GM12878 (cell line): Measurements from ENCODE around the gene ELF2. TPM values are rescaled to one million over a fixed set of nuclear protein-coding genes. Genes with fewer than 3 reads are reported as not detected.

Source experiments
- ATAC-seq: fragments of 200-7000 bp; cut with Tn5 transposase; 3 replicates; pipeline ENCODE4 v1.9.1; 2020; ENCODE audit warnings: mild to moderate bottlenecking, moderate library complexity
- BruUV-seq: library from RNA; stranded (reverse); fragments of 400-500 nt; replicated peaks from 2 replicates; lab custom pipeline; 2021; lab: Mats Ljungman, UMichigan
- CTCF ChIA-PET: fragments of 300-600 bp; sonication (Branson Sonifier 250); formaldehyde crosslinking; extraction: SDS; loops from one replicate; lab custom pipeline; 2021; ENCODE audit warnings: inconsistent platforms; lab: Yijun Ruan, JAX
- POLR2A ChIA-PET: fragments of 350-600 bp; formaldehyde crosslinking; extraction: SDS; loops from one replicate; lab custom pipeline; 2021; ENCODE audit warnings: inconsistent platforms; lab: Charles Lee
- RAD21 ChIA-PET: fragments of 300-600 bp; sonication (Branson Sonifier 250); formaldehyde crosslinking; loops from one replicate; lab custom pipeline; 2023; ENCODE audit warnings: antibody characterized with exemption; ENCODE audit not compliant: unreplicated experiment; lab: Charles Lee
- SMC1A ChIA-PET: fragments of 300-600 bp; sonication (Branson Sonifier 250); formaldehyde crosslinking; loops from one replicate; lab custom pipeline; 2023; ENCODE audit not compliant: unreplicated experiment, uncharacterized antibody; lab: Charles Lee
- DNase-seq: peaks from one replicate; pipeline ENCODE4 v3.0.0-alpha.2; 2011; ENCODE audit warnings: low read depth, low spot score
- FAIRE-seq: peaks from 3 replicates; lab custom pipeline; 2011; peaks lifted over from hg19 to GRCh38; lab: Jason Lieb, UNC
- H2AFZ ChIP-seq: 2 replicates; pipeline ENCODE4 v1.6.0; 2011; ENCODE audit warnings: low read depth, low read length, control low read depth; ENCODE audit not compliant: control insufficient read depth
- H3K27ac ChIP-seq: 2 replicates; pipeline ENCODE4 v1.5.1; 2011; ENCODE audit warnings: control low read depth; ENCODE audit not compliant: control insufficient read depth, insufficient read depth
- H3K27me3 ChIP-seq, 2 experiments: replicated peaks in 1 of 2; 2 replicates each; pipeline versions ENCODE4 v1.6.0 to v1.6.1; 2011; ENCODE audit warnings: low read length in 1 of 2; ENCODE audit not compliant: control insufficient read depth in 2 of 2, insufficient read depth in 2 of 2
- H3K36me3 ChIP-seq, 2 experiments: 2 replicates each; pipeline ENCODE4 v1.5.1; 2011; ENCODE audit warnings: low read length in 1 of 2; ENCODE audit not compliant: control insufficient read depth in 2 of 2, insufficient read depth in 2 of 2
- H3K4me1 ChIP-seq: 2 replicates; pipeline ENCODE4 v1.6.1; 2011; ENCODE audit warnings: mild to moderate bottlenecking, low read length, moderate library complexity, mixed read lengths; ENCODE audit not compliant: control insufficient read depth, insufficient read depth
- H3K4me2 ChIP-seq: 2 replicates; pipeline ENCODE4 v1.6.0; 2011; ENCODE audit warnings: control low read depth; ENCODE audit not compliant: control insufficient read depth, insufficient read depth
- H3K4me3 ChIP-seq: fragments of 200-600 bp; sonication (generic); 2 replicates; pipeline ENCODE4 v1.5.1; 2016
- H3K79me2 ChIP-seq: 2 replicates; pipeline ENCODE4 v1.6.0; 2011; ENCODE audit warnings: low read length; ENCODE audit not compliant: control insufficient read depth, insufficient read depth
- H3K9ac ChIP-seq: 2 replicates; pipeline ENCODE4 v1.8.0; 2011; ENCODE audit warnings: low read length, control low read depth, mixed read lengths; ENCODE audit not compliant: control insufficient read depth, insufficient read depth
- H3K9me3 ChIP-seq: replicated peaks from 3 replicates; pipeline ENCODE4 v1.5.1; 2011; ENCODE audit warnings: mild to moderate bottlenecking, low read length; ENCODE audit not compliant: control insufficient read depth, insufficient read depth
- H4K20me1 ChIP-seq: 2 replicates; pipeline ENCODE4 v1.6.0; 2011; ENCODE audit not compliant: control insufficient read depth, insufficient read depth
- CBFB ChIP-seq: IDR thresholded peaks from 2 replicates; pipeline ENCODE4 v1.6.1; 2016; ENCODE audit warnings: antibody characterized with exemption, low read depth
- CHD1 ChIP-seq: IDR thresholded peaks from 2 replicates; pipeline ENCODE4 v1.6.1; 2012; ENCODE audit warnings: low read depth, low read length, improper control_type of control experiment
- CUX1 ChIP-seq: IDR thresholded peaks from 2 replicates; pipeline ENCODE4 v1.6.1; 2012; ENCODE audit warnings: improper control_type of control experiment, low read depth, low read length; ENCODE audit not compliant: insufficient replicate concordance
- E2F4 ChIP-seq: IDR thresholded peaks from 2 replicates; pipeline ENCODE4 v1.6.1; 2012; ENCODE audit warnings: low read depth, low read length, improper control_type of control experiment
- EGR1 ChIP-seq, 2 experiments: IDR thresholded peaks; 1 replicate in 1 of 2; 2 replicates in 1 of 2; pipeline ENCODE4 v1.6.1; 2011 to 2012; ENCODE audit warnings: low read depth in 2 of 2, low read length in 2 of 2, borderline replicate concordance in 1 of 2, mild to moderate bottlenecking in 1 of 2, moderate library complexity in 1 of 2
- EP300 ChIP-seq, 2 experiments: fragments of 150-350 bp in 1 of 2; IDR thresholded peaks; 2 replicates each; pipeline ENCODE4 v1.6.1; 2011 to 2012; ENCODE audit warnings: low read depth in 2 of 2, low read length in 2 of 2, borderline replicate concordance in 1 of 2, improper control_type of control experiment in 1 of 2, inconsistent platforms in 1 of 2; ENCODE audit not compliant: control insufficient read depth in 1 of 2
- MTA3 ChIP-seq: IDR thresholded peaks from 2 replicates; pipeline ENCODE4 v1.6.1; 2012; ENCODE audit warnings: low read length, inconsistent platforms, borderline replicate concordance
- PKNOX1 ChIP-seq: fragments of 450-650 bp; IDR thresholded peaks from 2 replicates; pipeline ENCODE4 v1.6.1; 2016; ENCODE audit warnings: mild to moderate bottlenecking
- POLR2AphosphoS5 ChIP-seq: IDR thresholded peaks from 2 replicates; pipeline ENCODE4 v1.6.1; 2011; ENCODE audit warnings: mild to moderate bottlenecking, low read length, inconsistent platforms
- RAD21 ChIP-seq: IDR thresholded peaks from 2 replicates; pipeline ENCODE4 v1.6.1; 2011; ENCODE audit warnings: mild to moderate bottlenecking, low read depth, low read length, moderate library complexity; ENCODE audit not compliant: insufficient read depth
- RB1 ChIP-seq: fragments of 450-650 bp; formaldehyde crosslinking; IDR thresholded peaks from 2 replicates; pipeline ENCODE4 v1.6.1; 2017; ENCODE audit warnings: mild to moderate bottlenecking, borderline replicate concordance
- SIN3A ChIP-seq: IDR thresholded peaks from 2 replicates; pipeline ENCODE4 v1.6.1; 2012; ENCODE audit warnings: low read depth, low read length, improper control_type of control experiment
- ZNF384 ChIP-seq: IDR thresholded peaks from 2 replicates; pipeline ENCODE4 v1.6.1; 2012; ENCODE audit warnings: low read depth, mild to moderate bottlenecking, low read length, improper control_type of control experiment, borderline replicate concordance
- ZNF622 ChIP-seq: fragments of 450-650 bp; IDR thresholded peaks from 2 replicates; pipeline ENCODE4 v1.6.1; 2017; ENCODE audit warnings: mild to moderate bottlenecking, inconsistent platforms
- WGBS: methylation state at CpG from one replicate; pipeline ENCODE4 v1.1.6; 2016; ENCODE audit warnings: low lambda C conversion rate; ENCODE audit not compliant: insufficient replicate concordance, insufficient coverage; ENCODE audit errors: missing lambda C conversion rate; 5-methylcytosine and 5-hydroxymethylcytosine counted together
- in situ Hi-C: fragments of 300-500 bp; cut with MboI; formaldehyde crosslinking; loops from 9 replicates; pipeline ENCODE4 v1.14.3; 2018; ENCODE audit warnings: mixed read lengths
- intact Hi-C: fragments of 100-400 bp; cut with micrococcal nuclease; formaldehyde crosslinking; loops from one replicate; pipeline ENCODE4 v1.14.2; 2022; ENCODE audit not compliant: unreplicated experiment
- polyA plus RNA-seq, 11 experiments: library from polyadenylated mRNA; depleted of rRNA in 4 of 11; unstranded in 6 of 11; stranded (reverse) in 5 of 11; fragments of >200 nt; fragmentation: Nextera tagmentation in 4 of 11; fragmentation: Illumina TruSeq in 1 of 11; extraction: Ambion mirVana in 4 of 11; extraction: Trizol in 1 of 11; gene quantifications; 1 replicate in 1 of 11; 2 replicates in 10 of 11; pipeline versions ENCODE4 v1.2.1 to v1.2.3, GENCODE V29; 2011 to 2016; ENCODE audit warnings: inconsistent platforms in 2 of 11, missing spikeins in 2 of 11, low read depth in 1 of 11
- total RNA-seq, 4 experiments: library from RNA; depleted of rRNA in 3 of 4; stranded (reverse); fragments of >200 nt in 3 of 4; fragmentation: Illumina TruSeq in 1 of 4; extraction: Trizol in 1 of 4; gene quantifications; 2 replicates each; pipeline versions ENCODE4 v1.2.1 to v1.2.3, GENCODE V29; 2013 to 2021

Gene ELF2
- total and polyA plus RNA-seq, 10 of the 15 experiments (the other 5 are each of a cell fraction or from before 2014, with no cell fraction given): 10.5 to 30.1 (median 20.5) TPM

GRCh38 chr4:139084804-139085093, 92.3 kb downstream of the ELF2 start:
- Histone ChIP-seq H3K36me3 (0 out of 4 replicates have a peak, but pooled peaks cover 0 to 3% of the 10 kb centered on the region in 2 experiments), H3K4me3 (peak overlapping the region; percentile 77), H3K79me2 (peaks cover 42% of the 10 kb centered on the region), H3K9me3 (no peaks in the 10 kb centered on the region), H3K27ac (peak overlapping the region; percentile 97), H3K27me3 (no peaks in the 10 kb centered on the region), H3K4me2 (peak overlapping the region; percentile 92), H3K9ac (peak overlapping the region; percentile 88), H2AFZ (peak overlapping the region; percentile 96), H4K20me1 (no peaks in the 10 kb centered on the region), H3K4me1 (no peaks in the 10 kb centered on the region)
- ChIA-PET POLR2A (interaction anchor here (1.0 to 1.4 kb wide), 2 partner anchors 70 to 215 kb away, joined by 4 to 5 read pairs; no protein-coding TSS in a partner anchor), SMC1A (interaction anchor here (0.9 kb wide), 1 partner anchor 55 kb away, joined by 4 read pairs; no protein-coding TSS in a partner anchor), CTCF (interaction anchor here (0.9 to 1.2 kb wide), 2 partner anchors 15 to 142 kb away, joined by 3 read pairs; no protein-coding TSS in a partner anchor), RAD21 (interaction anchor here (1.1 to 1.3 kb wide), 3 partner anchors 54 to 212 kb away, joined by 3 to 6 read pairs (median 3); partner anchors contain the start of gene NOCT)
- no peak for TF ChIP-seq POLR2AphosphoS5
- TF ChIP-seq EP300 (IDR thresholded peaks at IDR 0.05; ENCODE audit: borderline replicate concordance in 1 of 2, control insufficient read depth in 1 of 2, low read depth in 2 of 2, low read length in 2 of 2): no peak
- no peak for TF ChIP-seq CUX1
- TF ChIP-seq CBFB: no peak
- no peak for TF ChIP-seq RB1
- TF ChIP-seq RAD21: no peak
- TF ChIP-seq PKNOX1: no peak
- no peak for TF ChIP-seq E2F4
- TF ChIP-seq ZNF622: no peak
- no peak for TF ChIP-seq MTA3
- TF ChIP-seq EGR1 (IDR thresholded peaks at IDR 0.05; ENCODE audit: borderline replicate concordance in 1 of 2, low read depth in 2 of 2, low read length in 2 of 2): no peak
- TF ChIP-seq SIN3A: no peak
- TF ChIP-seq ZNF384: no peak
- no peak for TF ChIP-seq CHD1
- intact Hi-C loops: loop anchor here (5.0 kb wide), 4 partner anchors 67 to 368 kb away; partner anchors contain the start of genes ELF2, NAA15, NDUFC1 and NOCT
- no peak for FAIRE-seq
- in situ Hi-C loops: no loop called here
- DNase-seq: no peak
- BruUV-seq: no TSS peak
- 0% methylated on average over 2 of the region's 2 CpGs for whole genome bisulfite sequencing
- ATAC-seq: no peak
